ENCODE measurements around the gene EPHB6.

EPHB6 gene

DNA sequence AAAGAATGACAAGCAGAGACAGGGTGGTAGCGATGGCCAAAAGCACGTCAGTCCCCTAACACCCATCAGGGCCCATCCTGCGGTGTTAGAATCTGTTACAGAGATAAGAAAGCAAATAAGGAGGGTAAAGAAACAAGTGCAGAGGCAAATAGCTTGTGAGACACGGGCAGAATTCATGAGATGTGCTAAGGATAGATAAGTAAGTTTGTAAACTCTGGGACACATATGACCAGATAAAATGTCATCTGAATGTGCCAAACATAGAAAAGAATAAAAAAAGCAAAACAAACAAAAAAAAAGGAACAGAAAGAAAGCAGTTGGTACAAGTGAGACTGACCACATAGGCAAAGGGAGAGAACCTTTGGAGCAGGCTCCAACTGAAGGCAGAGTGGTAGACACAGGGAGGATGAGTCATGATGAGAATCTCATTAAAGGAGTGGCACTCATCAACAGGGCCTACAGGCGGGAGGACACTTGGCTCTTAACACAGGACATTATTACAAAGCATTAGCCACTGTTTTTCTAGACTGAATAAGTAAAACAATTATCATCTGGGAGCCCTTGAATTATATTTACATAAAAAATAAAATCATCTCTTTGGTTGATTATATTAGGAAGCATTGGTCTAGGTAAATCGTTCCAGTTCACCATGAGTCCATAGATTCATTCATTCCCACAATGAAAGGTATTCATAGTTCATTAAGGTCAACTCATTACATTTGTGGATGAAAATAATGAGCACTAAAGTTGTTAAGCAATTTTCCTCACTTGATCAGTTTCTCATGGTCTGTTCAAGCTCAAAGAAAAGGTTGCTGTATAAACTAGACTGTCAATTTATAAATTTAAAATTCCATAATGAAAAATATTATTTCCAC, 21.5 kb upstream of the EPHB6 start:
- no peak for DNase-seq

DNA sequence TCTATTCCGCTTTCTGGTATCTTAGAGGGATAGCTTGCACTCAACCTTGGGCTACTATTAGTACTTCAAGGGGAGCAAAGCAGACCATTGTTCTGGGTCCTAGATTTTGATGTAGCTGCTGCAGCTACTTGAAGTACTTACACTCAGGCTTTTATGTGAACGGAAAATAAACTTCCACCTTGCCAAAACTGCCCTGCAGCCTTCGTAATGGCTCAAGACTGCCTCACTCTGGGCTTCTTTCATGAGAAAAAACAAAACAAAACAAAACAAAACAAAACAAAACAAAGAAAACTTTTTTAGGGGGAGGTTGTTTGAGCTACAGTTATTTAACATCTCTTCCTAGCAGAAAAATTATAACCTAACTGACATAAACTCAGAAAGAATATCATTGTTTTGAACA, 19.4 kb upstream of the EPHB6 start:
- peak in 1 of 2 donors; percentile 40 for DNase-seq

DNA sequence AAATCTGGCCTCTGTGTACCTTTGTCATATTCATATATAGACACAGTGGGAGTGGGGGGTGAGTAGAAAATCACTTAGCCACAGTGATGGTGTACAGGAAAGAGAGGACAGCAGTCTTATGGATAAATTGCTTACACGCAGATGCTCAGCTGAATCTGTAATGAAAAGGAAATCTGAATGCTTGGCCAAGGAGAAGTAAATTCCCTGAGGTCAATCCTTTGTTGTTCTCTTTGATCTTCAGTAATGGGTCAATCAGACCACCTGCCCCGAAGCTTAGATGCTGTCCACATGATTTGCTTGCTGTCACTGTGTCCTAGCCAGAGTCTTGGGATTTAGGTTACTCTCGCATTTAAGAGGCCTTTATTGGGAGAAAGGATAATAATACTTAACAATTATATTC, 18.4 kb upstream of the EPHB6 start:
- no peak for DNase-seq

DNA sequence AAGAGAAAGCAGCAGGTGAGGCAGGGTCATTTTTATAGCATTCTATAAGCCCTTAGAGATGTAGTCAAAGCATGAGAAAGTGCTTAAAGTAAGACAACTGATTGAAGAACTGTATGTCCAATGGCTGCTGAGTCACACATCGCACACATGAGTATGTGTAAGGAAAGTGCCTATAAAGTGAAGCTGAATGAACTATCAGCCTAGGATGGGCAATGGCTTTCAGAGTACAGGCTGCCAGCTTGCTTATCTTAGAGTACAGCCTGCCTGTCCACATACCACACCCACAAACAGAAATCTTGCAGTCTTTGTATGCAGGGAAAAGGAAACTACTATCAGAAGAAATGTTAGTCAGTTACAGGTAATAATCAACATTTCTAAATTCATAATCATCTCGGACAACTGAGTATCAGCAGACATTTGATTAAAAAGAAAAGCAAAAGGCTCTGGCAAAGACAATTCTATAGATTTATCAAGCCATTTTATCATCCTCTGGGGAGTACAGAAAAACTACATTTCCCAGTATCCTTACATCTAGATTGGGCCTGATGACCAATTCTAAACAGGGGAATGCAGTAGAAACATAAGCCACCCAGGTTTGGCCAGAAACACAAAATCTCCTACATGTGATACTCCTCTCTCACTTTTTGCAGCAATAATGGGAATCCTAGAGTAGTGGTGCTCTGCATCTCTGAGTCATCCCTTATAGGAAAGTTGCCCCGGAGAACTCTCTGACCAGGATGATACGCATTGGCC, 16.2 kb upstream of the EPHB6 start:
- DNase-seq, result no peak

DNA sequence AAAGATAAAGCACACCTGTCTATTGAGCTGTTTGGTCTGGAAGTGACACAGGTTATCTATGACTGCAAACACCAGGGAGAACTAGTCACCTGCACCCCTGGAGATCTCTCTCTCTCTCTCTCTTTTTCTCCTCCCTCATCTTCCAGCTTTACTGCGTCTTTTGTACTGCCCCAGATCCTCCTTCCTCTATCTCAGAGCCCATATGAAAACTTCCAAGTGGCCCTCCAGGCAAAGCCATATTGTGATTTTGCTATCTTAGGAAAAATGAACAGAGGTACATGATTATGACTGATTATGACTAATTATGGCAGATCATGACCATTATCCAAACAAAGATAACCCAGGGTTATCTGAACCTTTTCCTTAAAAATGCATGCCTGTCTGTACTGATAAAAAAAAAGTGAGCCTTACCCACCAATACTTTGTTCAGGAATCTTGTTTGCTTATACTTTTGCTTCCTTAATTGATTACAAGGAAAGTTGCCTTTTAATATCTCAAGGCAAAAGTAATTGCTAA, 12.6 kb upstream of the EPHB6 start:
- DNase-seq, result no peak

DNA sequence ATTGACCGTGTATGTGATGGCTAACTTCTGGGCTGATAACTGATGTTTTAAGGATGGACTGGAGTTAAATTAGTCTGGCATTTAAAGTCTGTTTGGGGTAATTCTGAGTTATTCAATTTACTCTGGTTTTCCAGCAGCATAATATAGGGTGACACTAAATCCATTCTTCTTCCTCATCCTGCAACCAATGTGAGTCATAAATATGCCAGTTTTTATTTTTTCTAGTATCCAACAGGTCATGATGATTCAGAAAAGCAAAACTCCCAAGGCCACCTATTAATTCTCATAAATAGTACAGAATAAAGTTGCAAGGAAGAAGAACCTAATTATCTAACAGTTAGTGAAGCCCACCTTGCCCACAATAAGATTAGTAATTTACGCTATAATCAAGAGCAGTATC, 7.5 kb upstream of the EPHB6 start:
- DNase-seq, result no peak

DNA sequence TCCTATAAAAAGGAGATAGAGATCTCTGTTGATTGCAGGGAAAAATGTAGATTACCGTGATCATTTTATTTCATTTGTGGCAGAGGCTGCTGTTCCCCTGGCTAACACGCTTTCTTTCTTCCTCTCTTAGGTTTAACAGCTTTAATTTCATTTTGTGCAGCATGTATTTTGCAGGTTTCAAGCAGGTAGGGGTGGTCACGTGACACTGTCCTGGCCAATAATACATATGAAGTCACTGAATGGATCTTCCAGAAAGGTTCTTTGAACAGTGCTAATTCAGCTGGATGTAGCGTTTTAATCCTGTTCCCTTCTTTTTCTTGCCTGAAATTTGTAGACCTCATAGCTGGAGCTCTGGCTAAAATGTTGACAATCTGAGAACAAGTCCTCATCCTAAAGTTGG, 3.6 kb upstream of the EPHB6 start:
- no peak for DNase-seq

DNA sequence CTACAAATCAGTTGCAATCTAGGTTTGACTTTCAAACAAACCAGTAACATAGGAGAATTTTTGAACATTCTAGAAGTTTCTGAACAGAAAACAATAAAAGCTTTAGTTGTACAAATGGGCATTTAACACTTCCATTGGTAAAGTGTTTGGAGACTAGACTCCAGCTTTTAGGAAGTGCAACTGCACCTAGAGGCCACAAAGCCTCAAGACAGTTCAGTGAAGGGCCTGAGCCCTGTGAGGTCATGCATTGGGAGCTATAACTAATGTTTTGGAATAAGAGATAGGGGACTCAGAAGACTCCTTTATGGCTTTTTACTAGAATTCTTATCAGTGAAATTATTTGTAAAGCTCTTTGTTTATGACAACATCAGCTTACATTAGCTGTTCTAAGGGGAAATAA, 3.0 kb upstream of the EPHB6 start:
- DNase-seq, result no peak

DNA sequence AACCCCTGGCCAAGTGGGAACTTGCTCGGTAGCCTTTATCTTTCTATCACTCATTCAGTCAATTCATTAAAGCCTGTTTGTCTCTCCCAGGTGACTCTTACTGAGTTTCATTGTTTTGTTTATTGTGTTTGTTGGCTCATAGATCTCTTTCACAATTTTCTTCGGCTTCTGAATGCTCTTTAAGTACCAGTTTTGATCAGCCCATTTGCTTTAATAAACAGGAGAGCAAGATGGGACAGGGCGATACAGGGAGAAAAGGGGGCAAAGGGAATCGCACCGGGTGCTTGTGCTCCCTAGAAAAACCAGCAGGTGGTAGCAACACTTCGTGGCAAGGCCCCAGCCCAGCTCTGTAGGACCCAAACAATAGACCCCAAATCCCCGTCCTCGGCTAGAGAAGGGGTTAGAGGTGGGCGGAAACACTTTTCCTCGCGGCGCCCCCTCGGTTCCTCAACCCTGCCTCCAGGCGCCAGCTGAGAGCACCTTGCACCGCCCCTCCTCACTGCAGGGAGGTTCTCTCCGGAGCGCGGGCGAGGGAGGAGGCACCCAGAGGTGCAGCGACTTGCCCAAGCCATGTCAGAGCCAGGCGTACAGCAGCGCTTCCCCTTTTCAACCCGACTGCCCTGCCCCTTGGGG, 1.0 kb upstream of the EPHB6 start:
- peak; percentile 68 to 74 for DNase-seq

DNA sequence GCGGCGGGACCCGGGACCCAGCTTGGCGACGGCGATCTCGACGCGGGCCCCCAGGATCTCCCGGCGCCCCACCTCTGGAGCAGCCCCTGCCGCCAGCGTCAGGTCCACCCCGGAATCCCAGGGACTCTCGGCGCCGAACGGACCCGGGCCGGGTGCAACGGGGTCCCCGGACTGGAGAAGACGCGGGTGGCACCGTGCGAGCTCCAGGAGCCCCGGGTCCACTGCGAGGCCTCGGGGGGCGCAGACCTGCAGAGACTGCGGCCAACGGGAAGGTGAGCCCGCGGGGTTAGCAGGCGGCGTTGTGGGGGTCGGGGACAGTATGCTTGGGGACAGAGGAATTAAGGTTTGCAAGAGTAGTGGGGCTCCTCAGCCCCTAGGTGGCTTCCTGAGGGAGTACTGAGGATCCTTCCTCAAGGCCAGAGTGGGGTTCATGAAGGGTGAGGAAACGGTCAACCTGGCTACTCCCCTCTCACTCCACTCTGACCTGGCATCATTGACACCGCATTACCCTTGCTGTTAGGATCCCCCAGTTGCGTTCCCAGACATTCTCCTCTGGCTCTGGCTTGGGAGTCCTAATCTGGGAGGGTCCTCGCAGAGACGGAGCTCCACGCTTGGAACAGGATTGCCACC, 353 bp downstream of the EPHB6 start:
- no peak for DNase-seq

DNA sequence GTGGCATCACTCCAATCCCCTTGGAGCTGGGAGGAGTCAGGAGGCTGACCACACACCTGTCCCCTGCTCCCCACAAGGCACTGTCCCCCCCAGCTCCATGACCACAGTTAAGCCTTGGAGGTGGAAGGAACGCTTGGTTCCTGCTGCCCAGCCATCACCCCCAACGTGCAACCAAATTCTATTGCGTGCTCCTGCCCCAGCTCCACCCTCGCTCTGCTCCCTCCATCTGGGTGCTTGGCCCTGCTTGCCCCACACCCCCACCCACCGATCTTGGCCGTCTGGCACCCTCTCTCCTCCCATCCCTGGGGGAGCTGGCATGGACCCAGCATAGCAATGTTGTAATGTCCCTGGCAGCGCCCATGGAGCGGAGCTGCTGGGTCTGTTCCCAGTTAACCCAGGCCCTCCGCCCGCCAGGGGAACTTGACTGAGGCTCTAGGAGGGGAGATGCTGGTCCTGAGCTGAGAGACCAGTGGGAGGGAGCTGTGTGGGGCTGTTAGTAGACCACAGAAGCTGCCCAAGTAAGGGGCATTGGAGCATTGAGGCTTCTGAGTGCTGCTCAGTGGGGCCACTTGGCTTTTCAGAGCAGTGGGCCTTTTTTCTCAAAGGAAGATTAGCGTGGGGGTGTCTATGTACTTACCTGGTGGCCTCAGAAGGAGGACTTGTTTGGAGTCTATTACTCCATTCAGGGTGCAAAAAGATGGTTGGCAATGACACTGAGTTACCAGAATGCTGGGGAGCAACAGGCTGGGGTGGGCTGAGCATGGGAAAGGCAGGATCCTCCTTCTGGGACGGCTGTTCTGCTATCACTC, 1.1 kb downstream of the EPHB6 start:
- no peak for DNase-seq

DNA sequence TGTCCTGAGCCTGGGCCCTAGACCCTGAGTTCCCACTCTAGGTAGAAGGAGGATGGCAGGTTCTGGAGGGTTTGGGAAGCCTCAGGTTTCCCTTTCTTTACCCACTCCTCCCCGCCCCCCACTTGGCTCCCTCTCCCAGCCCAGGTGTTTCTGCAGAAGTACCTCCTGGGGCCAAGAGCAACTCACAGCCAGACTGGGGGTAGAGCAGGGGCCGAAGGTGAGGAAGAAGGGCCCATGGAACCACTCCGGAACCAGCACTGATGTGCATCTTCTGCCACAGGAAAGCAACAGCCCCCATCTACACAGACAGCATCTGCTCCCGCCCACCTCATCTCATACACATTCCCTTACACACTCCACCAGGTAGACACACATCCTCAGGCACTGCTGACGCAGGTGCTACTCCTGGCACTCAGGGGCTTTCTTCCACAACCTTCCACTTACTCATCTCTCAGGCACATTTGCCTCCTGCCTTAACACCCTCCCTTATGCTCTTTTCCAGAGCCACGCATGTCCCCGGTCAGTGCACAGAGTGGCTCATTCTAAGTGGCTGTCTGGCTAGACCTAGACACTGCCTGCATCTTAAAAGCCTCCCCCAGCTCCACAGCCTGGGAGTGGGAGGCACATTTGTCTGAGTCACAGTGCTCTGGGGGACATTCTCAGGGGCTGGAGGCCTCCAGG, 1.8 kb downstream of the EPHB6 start:
- DNase-seq, result no peak

DNA sequence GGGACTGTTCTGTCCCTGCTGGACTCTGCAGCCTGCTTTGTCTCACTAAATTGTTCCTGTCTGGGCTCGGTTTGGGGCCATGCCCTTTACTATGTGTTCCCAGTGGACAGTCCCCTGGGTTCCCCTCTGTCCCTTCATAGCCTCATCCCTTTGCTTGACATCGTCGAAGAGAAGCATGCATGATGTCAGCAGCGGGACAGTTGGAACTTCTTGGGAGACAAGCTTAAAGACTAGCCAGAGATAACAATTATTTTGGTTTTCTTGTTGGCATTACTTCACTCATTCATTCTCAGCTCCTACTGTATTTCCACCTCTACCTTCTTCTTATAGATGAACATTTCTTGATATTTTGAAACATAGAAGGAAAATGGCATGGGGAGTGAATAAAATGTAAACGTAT, 2.7 kb downstream of the EPHB6 start:
- DNase-seq, result no peak

DNA sequence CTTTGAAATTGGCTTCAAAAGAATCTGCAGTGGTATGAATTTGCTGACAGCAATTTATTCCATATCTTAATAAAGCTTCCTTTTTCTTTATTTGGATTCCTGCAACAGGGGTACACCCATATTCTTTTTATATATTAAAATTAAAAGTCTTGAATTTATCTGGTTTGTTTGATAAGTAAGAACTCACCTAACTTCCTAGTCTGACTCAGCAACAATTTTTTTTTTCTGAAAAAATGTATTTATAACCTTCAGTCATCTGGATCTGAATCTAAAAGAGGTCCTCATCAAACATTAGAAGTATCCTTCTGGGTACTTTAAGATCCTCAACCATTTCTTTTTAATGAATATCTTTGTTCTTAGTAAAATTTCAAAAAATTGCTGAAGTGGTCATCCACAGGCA, 4.5 kb downstream of the EPHB6 start:
- no peak for DNase-seq

DNA sequence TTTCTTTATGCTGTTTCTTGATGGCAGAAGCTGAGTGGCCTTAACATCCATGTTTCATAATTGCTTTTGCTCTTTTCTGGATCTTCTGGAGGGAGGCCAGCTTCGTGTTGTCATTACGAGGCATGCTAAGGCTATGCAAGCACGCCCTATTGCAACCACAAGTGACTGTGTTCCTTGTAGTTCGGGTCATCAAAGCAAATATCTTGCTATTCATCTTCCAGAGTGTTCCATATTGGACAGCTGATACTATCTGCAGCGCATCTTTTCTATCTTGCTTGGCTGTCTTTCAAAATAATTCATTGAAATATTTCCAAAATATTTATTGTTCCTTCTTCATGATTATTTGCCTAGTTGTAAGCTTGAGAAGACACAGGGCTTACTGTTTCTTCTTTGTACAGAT, 5.0 kb downstream of the EPHB6 start:
- DNase-seq, result no peak

DNA sequence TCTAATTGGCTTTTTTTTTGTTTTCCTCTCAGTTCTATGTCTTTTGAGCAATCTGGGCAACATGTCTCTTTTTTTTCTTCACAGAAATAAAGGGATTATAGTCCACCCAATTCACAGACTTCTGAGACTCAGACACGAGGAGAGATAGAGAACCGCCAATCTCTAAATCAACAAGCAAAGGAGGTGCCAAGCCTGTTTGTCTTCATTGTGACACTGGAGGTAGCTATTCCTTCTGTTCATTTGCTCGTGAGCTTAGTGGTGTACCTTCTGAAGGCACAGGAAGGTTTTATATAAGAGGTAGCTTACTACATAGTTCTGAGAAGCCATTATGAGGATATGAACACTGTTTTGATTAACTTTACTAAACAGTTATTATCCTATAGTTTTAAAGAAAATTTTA, 6.1 kb downstream of the EPHB6 start:
- DNase-seq, result no peak

DNA sequence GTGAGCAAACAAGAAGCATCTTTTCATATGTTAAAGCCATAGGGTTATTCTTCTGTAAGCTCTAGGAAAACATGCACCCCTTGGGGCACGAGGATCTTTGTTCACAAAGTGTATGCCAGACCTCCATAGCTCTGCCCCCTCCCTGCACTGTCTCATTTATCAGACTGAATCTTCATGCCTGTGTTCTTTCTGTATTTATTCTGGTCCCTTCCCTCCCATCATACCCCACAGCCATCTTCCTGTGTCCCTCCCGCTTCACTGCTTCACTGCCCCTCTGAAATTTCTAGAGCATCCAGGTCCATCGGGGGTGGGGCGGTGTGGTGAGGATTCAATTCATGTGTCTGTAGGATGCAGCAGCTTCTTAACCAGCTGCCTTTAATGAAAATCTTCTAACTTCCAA, 7.5 kb downstream of the EPHB6 start:
- DNase-seq, result no peak

DNA sequence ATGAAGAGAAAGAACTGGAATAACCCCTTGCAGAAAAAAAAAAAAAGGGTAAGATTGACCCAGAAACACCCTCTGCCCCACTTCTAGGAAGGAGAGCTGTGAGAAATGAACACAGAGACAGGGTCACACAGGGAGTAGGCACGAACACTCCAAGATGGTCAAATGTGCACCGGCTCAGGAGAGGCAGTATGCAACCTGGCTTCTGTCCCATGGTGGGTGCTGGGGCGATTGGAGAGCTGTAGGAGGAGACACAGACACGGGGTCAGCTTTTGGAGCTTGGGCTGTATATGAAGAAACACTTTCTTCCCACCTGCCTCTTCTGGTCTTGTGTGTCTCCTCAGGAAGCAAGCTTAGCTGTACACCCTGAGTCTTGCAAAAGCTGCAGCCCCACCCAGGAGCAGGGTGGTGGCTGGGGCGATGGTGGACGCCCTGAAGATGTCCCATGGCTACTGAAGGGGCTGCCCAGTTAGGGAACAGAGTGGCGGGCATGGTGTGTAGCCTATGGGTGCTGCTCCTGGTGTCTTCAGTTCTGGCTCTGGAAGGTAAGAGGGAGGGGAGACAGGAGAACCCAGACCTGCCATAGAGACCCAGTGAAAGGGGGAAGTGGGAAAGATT, 8.0 kb downstream of the EPHB6 start:
- DNase-seq, result no peak

DNA sequence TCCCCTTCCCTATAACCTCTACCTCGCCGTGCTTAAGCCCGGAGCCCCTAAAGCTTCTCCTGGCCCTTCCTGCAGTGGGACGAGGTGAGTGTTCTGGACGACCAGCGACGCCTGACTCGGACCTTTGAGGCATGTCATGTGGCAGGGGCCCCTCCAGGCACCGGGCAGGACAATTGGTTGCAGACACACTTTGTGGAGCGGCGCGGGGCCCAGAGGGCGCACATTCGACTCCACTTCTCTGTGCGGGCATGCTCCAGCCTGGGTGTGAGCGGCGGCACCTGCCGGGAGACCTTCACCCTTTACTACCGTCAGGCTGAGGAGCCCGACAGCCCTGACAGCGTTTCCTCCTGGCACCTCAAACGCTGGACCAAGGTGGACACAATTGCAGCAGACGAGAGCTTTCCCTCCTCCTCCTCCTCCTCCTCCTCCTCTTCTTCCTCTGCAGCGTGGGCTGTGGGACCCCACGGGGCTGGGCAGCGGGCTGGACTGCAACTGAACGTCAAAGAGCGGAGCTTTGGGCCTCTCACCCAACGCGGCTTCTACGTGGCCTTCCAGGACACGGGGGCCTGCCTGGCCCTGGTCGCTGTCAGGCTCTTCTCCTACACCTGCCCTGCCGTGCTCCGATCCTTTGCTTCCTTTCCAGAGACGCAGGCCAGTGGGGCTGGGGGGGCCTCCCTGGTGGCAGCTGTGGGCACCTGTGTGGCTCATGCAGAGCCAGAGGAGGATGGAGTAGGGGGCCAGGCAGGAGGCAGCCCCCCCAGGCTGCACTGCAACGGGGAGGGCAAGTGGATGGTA, 9.2 kb downstream of the EPHB6 start:
- no peak for DNase-seq

DNA sequence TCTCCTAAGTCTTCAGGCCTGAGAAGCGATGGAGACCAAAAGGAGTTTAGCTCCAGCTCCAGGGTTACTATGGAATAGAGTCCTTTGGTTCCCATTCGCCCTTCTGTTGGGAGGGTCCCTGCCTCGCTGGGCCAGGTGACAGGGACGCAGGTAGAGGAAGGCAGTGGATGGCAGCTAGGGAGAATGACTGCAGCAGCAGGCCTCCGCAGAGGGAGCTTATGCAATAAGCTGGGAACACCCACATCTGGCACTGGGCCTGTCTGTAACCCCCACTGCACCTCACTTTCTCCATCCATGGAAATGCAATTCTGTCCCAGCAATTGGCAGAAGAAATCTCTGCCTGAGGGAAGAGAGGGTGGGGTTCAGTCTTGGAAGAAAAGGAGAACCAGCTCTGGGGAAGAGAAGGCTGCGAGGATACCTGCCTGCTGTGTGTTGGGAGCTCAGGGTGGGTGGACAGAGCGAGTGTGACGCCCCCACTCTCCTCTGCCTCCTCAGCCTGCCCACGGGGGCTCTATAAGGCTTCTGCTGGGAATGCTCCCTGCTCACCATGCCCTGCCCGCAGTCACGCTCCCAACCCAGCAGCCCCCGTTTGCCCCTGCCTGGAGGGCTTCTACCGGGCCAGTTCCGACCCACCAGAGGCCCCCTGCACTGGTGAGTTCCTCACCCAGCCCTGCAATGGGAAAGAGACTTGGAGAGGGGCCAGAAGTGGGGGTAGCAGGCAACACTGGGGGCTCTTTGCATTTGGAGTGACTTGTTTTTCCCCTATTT, 10.3 kb downstream of the EPHB6 start:
- no peak for DNase-seq
